GM10248 (cell line): ENCODE data around the gene KCNK7.

Experiments
- CTCF ChIA-PET: fragments of 300-600 bp; sonication (Branson Sonifier 250); formaldehyde crosslinking; extraction: SDS; loops from one replicate; lab custom pipeline; 2021; ENCODE audit warnings: antibody characterized with exemption; lab: Yijun Ruan, JAX
- POLR2A ChIA-PET: fragments of 350-650 bp; sonication (Branson Sonifier 250); formaldehyde crosslinking; extraction: SDS; loops from one replicate; lab custom pipeline; 2020; ENCODE audit warnings: antibody characterized with exemption; lab: Yijun Ruan, JAX
- DNase-seq: peaks from one replicate; pipeline ENCODE4 v3.0.0; 2012; ENCODE audit errors: extremely low spot score
- TF ChIP-seq, protein P1 (sequence below): IDR thresholded peaks from 2 replicates; pipeline ENCODE4 v1.5.1; 2012; ENCODE audit warnings: mild to moderate bottlenecking, low read depth; ENCODE audit errors: extremely low read depth, missing control alignments, control extremely low read depth

KCNK7 gene

DNA sequence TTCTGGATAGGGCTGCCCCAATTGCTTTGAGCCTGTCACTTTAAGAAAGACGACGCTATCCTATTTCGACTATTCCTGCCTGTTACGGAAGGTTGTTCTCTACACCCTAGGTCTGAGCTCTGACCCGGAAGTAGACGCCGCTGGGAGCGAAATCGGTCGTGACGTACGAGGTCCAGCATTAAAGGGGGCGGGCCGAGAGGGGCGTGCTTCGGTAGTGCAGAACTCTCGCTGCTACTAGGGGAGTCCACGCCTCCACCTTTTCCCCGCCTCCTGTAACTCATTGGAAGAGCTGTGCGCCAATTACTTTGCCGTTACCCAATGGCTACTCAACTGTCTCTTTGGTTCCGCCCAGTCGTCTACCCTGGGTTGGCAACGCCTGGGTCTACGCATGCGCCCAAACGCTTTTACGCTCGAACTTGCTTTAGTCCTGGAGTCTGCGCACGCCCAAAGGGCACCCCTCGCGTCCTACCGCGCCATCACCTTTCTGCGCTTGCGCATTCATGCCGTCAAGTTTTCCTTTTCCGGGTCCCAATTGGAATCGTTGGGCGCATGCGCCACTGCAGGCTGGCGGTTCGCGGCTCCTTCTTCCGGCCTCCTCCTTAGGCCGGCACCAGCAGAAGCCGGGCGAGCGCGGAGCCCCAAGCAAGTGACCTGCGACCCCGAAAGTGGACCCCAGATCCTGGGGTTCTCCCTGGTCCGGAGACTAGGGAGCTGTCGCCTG, 19.8 kb upstream of the KCNK7 start, which contains the start of gene PCNX3:
Gene PCNX3 (plus strand): TSS at position 548 of the 721 bp plus-strand sequence. CDS start 536 bp downstream, outside the sequence.
- ChIA-PET POLR2A (interaction anchor here (0.7 to 1.3 kb wide), 9 partner anchors 16 to 348 kb away, joined by 3 to 5 read pairs (median 4); partner anchors contain the start of genes CCDC85B and MALAT1), CTCF (interaction anchor here (0.9 to 24.8 kb wide), 8 partner anchors 11 to 203 kb away, joined by 3 to 351 read pairs (median 4); partner anchors contain the start of genes EHBP1L1, FAM89B and KCNK7)
- peak; percentile 100 for DNase-seq
- TF ChIP-seq, protein P1, sequence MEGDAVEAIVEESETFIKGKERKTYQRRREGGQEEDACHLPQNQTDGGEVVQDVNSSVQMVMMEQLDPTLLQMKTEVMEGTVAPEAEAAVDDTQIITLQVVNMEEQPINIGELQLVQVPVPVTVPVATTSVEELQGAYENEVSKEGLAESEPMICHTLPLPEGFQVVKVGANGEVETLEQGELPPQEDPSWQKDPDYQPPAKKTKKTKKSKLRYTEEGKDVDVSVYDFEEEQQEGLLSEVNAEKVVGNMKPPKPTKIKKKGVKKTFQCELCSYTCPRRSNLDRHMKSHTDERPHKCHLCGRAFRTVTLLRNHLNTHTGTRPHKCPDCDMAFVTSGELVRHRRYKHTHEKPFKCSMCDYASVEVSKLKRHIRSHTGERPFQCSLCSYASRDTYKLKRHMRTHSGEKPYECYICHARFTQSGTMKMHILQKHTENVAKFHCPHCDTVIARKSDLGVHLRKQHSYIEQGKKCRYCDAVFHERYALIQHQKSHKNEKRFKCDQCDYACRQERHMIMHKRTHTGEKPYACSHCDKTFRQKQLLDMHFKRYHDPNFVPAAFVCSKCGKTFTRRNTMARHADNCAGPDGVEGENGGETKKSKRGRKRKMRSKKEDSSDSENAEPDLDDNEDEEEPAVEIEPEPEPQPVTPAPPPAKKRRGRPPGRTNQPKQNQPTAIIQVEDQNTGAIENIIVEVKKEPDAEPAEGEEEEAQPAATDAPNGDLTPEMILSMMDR, result no peak

DNA sequence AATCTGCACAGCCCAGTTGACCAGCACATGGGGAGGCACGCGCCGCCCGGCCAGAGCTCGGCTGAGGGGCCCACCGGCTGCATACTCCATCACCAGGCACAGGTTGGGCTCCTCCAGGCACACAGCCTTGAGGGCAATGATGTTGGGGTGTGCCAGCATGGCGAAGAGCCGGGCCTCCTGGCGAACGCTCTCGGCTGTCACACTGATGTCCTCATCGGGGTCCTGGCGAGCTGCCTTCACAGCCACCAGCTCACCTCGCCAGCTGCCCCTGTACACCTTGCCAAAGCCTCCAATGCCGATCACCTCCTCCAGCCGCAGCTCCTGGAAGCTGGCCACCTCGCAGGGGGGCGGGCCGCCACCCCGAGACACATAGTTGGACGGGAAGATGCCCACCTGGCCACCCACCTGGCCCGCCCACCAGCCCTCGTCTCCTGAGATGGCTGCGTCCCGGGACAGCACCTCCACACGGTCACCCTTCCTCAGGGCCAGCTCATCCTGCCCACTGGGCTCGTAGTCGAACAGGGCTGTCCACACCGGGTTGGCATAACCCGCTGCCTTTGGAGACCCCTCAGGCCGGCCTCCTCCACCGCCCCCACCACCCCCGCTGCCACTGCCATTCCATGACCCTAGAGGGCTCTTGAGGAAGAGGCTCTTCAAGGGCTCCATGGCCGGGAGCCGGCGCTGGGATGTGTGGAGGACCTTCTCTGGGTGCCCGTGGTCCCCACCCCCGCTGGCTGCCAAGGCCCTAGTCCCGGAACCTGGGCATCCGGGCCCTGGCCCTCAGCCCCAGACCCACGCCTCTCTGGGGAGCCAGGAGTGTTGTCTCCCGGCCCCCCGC, 17.7 kb upstream of the KCNK7 start:
- TF ChIP-seq, protein P1, result no peak
- no peak for DNase-seq
- ChIA-PET POLR2A (interaction anchor here (0.5 to 1.6 kb wide), 4 partner anchors 48 to 275 kb away, joined by 3 to 8 read pairs (median 4); partner anchors contain the start of gene FIBP), CTCF (interaction anchor here (1.2 to 24.8 kb wide), 8 partner anchors 9 to 271 kb away, joined by 3 to 351 read pairs (median 6); partner anchors contain the start of genes EHBP1L1, FAM89B, KCNK7 and SIPA1)

DNA sequence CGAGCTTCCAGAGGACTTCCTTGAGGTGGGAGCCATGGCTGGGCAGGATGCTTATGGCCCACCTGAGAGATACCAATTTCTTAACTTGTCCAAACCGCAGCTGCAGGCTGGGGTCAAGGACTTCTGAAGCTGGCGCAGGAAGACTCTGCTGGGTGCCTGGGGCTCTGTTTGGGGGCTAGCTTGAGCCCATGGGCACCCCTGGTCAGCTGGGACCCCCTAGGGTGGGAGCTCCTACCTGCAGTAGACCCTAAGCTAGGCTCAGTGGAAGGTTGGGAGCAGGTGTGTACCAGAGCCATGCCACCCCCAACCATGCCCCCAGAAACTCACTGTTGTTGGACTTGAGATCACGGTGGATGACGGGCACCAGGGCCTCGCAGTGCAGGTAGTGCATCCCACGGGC, 17.1 kb upstream of the KCNK7 start:
- POLR2A ChIA-PET, result interaction anchor here (0.5 to 1.6 kb wide), 3 partner anchors 48 to 190 kb away, joined by 3 to 5 read pairs (median 4); no protein-coding TSS in a partner anchor
- CTCF ChIA-PET, result interaction anchor here (1.2 to 24.8 kb wide), 8 partner anchors 9 to 272 kb away, joined by 3 to 351 read pairs (median 6); partner anchors contain the start of genes EHBP1L1, FAM89B, KCNK7 and SIPA1
- DNase-seq, result no peak
- TF ChIP-seq, protein P1, result no peak

DNA sequence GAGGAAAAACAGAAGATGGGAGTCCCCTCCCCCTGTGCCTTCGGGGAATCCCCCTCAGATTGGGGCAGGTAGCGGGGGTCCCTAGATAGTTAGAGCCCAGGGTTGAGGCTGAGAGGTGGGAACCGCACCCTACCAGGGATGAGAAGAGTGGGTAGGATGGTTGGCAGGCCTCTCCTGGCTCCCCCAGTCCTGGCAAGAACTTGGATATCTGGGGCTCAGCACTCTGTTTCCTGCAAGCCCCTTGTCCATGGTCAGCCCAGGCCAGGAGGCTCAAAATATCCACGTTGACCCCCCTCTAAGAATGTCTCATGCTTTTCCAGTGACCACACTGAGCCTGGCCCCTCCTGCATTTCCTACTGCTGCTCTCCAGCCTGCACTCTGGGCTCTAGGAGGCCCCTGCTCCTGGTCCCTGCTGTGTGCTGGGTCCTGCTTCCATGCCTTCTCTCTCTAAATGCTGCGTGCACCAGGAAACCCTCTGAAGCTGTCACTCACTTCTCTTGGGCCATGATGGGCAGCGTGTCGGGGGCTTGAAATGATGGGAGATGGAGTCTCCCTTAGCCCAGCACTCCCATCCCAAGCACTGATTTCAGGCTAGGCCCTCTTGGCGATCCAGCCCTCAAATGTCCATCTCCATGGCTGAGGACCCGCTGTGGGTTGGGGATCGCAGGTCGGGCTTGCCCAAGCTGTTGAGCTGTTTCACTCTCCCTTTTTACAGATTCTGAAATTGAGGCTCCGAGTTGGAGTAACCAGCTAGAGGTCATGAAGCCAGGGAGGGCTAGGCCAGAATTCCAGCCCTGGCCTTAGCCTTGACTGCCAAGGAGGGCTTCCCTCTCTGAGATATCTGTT, 16.4 kb upstream of the KCNK7 start:
- DNase-seq, result no peak
- TF ChIP-seq, protein P1, result no peak
- ChIA-PET POLR2A (interaction anchor here (0.7 to 1.6 kb wide), 2 partner anchors 24 to 187 kb away, joined by 4 to 5 read pairs; no protein-coding TSS in a partner anchor), CTCF (interaction anchor here (1.2 to 24.8 kb wide), 8 partner anchors 8 to 273 kb away, joined by 3 to 351 read pairs (median 6); partner anchors contain the start of genes EHBP1L1, FAM89B, KCNK7 and SIPA1)

DNA sequence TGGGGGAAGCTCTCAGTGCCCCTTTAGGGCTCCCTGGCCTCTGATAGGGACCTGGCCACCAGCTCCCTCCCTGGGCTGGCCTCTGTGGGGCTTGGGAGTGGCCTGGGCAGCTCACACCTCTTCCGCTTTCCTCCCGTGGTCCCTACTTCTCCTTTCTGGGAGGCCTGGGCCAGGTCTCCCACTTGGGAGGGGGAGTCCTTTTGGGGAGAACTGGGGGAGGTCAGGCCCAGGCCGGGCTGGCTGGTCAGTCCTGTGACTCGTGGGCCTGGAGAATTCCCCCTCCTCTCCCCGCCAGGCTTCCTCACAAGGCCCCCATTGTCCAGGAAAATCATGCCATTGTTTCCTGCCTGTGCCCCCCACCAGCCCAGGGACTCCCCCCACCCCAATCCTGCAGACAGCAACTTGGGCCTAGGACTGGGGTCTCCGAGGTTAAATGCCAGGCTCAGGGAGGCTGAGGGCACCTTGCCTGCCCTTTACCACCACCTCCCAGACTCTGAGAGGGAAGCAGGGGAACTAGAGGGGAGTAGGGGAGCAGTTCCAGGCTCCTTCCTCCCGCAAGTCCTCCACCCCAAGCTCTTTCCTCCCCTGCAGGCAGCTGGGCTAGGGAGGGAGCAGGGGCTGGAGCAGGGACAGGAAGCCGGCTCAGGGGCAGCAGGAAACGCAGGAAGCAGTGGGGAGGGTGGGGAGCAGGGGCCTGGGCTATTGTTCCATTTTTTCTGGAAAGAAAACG, 15.6 kb upstream of the KCNK7 start:
- ChIA-PET CTCF (interaction anchor here (1.7 to 24.8 kb wide), 3 partner anchors 26 to 38 kb away, joined by 6 to 351 read pairs (median 6); partner anchors contain the start of genes EHBP1L1, FAM89B and KCNK7), POLR2A (interaction anchor here (0.7 kb wide), 1 partner anchor 23 kb away, joined by 4 read pairs; no protein-coding TSS in a partner anchor)
- TF ChIP-seq, protein P1, result no peak
- DNase-seq, result no peak
